Middle frontal gyrus (tissue), 1 donor: ENCODE measurements around the gene WDR46.
A peak's percentile ranks its signal among the peaks of the same experiment; 100 is the strongest.

ENCODE experiments used
- DNase-seq: peaks from one replicate; pipeline ENCODE4 v3.0.0-alpha.2; 2015; ENCODE audit warnings: low spot score; ENCODE audit errors: extremely low spot score

WDR46 gene

DNA sequence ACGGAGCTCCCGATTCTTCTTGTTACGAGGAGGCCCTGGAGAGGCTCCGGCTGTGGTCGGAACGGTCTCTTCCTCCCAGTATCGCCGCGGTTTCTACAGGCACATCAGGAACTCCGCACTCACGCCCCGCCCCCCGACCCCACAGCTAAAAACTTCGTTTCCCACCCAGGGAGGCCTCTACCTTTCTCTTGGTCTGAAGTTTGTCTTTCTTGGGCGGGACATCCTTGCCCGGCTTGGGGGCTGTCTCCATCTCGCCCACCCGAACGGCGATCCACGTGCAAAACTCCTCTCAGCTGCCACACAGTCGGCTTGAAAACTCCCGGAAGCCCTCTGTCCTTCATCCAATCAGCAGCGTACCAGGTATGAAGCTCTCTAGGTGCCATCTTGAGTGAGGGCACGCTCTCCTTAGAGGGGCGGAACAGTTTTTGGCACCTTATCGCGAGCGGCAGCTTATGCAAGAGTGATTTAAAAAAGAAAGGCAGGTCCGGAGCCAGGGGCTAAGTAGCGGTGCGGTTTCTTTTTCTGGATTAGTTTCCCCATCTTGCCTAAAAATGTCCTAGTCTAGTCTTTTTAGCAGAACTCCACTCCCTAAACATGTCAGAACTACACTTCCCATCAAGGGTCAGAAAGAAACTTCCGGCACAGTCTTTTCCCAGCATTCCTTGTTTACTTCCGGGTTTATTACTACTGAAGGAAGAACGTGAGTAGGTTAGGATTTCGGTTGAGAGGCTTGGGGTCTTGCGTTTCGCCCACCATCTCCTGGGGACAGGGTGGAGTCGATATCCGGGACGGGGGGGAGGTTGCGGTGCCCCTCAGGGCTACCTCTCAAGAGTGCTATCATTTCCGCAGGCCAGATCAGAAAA lies at the start of gene WDR46, which contains the start of gene PFDN6:
Gene WDR46 (minus strand): TSS at position 319 of the 863 bp plus-strand sequence. CDS start 69 bp downstream, at position 250.
Gene PFDN6 (plus strand): TSS at position 681 of the 863 bp plus-strand sequence. CDS start 256 bp downstream, outside the sequence.
- peak; percentile 93 for DNase-seq

- no peak for DNase-seq
These were observed 47.5 kb upstream of the WDR46 start for GRCh38 chr6:33336495-33336894.

DNA sequence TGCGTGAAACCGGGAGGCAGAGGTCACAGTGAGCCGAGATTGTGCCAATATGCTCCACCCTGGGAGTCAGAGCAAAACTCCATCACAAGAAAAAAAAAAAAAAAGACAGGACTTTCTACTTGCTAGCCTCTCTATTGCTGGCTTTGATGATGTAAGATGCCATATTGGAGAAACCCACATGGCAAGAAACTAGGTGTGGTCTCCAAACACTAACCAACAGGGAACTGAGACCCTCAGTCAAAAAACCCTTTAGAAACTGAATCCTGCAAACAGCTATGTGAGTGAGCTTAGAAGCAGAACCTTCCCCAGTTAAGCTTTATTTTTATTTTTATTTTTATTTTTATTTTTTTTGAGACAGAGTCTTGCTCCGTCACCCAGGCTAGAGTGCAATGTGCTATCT lies 46.9 kb upstream of the WDR46 start:
- no peak for DNase-seq

DNA sequence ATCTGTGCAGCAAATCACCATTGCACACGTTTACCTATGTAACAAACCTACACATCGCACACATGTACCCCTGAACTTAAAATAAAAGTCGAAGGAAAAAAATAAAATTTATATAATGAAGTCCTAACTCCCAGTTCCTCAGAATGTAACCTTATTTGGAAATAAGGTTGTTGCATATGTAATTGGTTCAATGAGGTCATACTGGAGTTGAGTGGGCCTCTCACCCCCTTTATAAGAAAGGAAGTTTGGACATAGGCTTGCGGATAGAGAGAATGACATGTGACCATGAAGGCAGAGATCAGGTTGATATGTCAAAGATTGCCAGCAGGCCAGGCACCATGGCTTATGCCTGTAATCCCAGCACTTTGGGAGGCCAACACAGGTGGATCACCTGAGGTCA lies 44.6 kb upstream of the WDR46 start:
- DNase-seq, result no peak

DNA sequence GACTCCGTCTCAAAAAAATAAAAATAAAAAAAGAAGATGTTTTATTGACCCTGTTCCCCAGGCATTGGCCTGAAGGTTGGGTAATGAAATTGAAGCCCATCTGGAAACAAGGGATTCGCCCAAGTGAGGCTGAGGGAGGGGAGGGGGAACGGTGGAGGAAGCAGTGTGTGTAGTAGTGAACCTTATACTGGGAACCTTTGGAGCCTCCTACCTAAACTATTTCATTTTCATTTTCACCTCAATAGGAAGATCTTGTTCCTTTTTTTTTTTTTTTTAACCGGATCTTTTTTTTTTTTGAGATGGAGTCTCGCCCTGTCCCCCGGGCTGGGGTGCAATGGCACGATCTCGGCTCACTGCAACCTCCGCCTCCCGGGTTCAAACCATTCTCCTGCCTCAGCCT lies 41.7 kb upstream of the WDR46 start:
- no peak for DNase-seq

DNA sequence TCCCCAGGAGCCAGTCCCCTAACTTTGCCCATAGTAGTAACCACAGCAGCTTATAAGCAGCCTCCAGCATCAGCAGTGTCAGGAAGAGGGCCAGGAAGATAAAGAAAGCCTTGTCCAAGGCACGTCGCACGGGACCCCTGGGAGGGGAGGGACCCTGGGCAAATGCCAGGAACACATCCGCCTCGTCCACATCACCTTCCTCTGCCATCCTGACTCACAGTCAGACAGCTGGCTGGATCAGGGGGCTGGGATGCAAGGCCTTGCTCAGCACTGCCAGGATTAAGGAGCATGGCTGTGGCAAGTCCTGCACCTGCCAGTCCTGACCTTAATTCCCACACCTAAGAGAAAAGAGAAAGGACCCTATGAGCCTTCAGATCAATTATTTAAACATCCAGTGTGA lies 40.0 kb upstream of the WDR46 start:
- DNase-seq, result no peak

GRCh38 chr6:33324125-33324524 lies 35.1 kb upstream of the WDR46 start:
- no peak for DNase-seq

- DNase-seq, result no peak
These were observed 34.5 kb upstream of the WDR46 start for GRCh38 chr6:33323623-33323948.

GRCh38 chr6:33321227-33321626 lies 32.2 kb upstream of the WDR46 start:
- no peak for DNase-seq

DNA sequence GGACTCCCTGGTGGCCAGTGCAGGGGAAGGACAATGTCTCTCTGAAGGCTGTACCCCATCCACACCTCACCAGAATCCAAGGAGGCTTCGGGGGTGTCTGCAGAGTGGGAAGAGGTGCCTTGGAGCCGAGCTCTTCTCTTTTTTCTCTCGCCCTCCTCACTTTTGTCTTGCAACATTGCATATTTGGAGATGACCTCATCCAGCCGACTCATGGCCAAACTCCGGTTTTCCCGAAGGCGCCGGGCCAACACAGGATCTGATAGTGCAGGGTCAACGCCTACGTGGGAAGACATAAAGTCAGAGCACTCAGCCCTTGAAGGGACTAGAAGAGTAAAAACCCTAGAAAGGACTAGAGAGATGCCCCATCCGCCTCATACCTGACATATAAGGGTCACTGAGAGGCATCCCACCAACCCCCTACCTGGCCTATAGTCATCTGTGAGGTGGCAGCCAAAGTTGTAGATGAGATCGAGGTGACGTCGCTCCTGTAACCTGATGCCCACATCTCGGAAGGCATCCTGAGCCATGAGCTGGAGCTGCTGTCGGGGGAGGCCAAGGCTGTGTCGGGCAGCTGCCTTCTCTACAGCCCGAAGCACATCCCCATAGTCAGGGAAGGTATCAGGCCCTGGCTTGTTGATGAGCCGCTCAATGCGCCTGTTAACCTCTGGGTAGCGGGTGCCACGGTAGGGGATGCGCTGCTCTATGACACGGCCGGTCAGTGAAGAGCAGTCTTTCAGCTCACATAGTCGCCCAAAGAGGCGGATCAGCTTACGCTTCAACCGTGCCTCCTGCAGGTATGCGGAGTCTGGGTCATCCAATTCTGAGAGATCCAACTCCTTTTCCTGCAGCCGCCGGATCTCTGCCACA lies 31.5 kb upstream of the WDR46 start:
- no peak for DNase-seq

- DNase-seq, result no peak
These were observed 30.9 kb upstream of the WDR46 start for GRCh38 chr6:33319939-33320314.

GRCh38 chr6:33318426-33319073 lies 29.5 kb upstream of the WDR46 start:
- no peak for DNase-seq

DNA sequence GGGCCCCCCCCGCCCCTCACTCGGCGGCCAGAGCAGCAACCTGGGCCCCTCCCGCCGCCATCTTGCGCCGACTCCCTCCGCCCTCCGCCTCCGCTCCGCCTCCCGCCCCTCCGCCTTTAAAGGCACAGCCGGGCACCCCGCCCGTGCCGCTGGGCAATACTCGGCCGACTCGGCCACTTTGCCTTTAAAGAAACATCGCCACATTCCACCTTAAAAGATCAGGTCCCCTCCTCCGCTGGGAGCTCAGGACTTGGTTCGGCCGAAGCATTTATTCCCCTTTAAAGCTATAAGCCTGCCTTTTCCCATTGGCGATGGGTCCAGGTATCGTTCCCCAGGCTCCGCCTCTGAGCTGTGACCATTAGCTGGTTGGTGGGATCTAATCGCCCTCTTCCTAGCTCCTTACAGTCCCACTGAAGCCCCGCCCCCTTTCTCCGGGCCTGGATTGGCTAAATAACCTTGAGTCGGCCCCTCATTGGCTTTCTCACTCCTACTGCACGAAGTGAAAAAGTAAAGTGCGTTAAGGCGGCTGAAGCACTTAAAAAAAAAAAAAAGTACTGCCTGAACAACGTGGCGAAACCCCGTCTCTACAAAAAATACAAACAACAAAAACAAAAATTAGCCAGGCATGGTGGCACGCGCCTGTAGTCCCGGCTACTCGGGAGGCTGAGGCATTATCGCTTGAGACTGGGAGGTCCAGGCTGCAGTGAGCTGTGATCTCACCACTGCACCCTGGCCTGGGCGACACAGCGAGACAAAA lies 28.8 kb upstream of the WDR46 start, which contains the start of gene ZBTB22:
Gene ZBTB22 (minus strand): TSS at position 76 of the 757 bp plus-strand sequence. CDS start 828 bp downstream, outside the sequence.
- DNase-seq, result peak; percentile 92

DNA sequence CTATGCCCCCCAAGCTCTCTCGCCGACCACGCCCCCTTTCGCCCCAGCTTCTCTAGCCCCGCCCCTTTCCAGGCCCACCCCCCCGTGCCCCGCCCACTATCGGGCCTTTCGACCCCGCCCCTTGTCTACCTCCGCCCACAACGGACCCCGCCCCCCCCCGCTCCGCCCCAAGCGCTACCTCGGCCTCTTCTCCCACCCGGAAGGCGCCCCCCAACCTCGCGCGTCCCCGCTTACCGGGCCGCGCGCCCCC lies 28.3 kb upstream of the WDR46 start:
- DNase-seq, result no peak

DNA sequence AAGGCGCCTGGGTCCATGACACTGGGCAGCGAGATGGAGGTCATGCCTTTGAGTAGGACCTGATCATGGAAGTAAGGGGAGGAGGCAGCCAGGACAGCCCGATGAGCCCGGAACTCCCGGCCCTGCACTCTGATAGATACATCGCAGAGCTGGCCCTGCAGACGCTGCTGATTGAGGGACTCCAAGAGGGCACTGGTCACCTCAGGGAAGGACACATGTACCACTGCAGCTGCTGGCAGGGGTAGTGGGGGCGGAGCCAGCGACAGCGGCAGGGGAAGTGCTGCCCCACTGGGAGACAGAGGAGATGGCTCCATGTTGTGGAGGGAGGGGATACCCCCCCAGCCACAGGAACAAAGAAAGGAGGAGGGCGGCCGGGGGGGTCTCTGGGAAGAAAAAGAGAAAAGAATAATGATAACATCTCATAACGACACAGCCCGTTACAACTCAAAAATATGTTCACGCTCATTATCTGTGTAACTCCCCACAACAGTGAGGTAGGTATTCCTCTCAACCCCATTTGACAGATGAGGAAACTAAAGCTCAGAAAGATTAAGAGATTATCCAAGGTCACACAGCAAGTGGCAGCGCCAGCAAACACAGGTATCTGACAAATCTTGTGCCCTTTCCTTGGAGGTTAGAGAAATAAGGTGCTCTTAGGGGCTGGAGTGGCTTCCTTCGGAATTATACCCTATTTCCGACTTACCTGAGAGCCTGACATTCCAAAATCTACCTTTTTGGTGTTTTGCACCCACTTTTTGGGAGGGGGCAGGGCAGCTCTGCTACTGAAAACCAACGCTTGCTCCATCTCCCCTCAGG lies 27.8 kb upstream of the WDR46 start:
- no peak for DNase-seq

DNA sequence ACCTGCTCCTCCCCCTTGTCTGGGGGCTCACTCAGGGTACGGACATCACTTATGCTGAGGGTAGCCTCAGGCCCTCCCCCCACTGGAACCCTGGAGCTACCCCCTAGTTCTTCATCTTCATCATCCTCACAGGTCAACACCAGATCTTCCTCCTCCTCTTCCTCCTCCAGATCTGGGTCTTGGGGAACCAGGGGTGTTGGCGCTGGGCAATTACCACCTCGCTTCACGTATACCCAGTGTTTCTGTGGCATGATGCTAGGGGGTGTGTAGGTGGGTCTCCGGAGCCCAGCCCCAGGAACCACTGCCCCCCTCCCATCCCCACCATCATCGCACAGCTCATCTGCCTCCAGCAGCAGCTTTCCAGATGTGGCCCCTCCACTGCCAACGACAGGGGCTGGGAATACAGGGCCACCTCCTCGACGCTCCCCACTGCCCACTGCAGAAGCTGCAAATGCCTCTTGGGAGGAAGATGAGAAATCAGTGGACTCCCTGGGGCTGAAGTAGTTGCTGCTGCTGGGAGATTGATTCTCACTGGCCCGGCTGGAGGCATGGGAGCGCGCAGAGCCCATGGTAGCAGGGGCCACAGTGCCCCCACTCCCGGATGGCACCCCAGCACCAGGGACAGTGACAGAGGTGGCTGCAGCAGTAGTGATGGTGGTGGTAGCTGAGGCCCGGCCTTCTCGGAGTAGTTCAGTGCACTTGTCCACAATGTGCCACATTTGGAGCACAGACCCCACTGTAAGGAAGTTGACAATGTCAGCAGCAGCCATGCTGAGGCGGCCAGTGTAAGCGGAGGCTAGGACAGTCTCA lies 27.0 kb upstream of the WDR46 start:
- no peak for DNase-seq

DNA sequence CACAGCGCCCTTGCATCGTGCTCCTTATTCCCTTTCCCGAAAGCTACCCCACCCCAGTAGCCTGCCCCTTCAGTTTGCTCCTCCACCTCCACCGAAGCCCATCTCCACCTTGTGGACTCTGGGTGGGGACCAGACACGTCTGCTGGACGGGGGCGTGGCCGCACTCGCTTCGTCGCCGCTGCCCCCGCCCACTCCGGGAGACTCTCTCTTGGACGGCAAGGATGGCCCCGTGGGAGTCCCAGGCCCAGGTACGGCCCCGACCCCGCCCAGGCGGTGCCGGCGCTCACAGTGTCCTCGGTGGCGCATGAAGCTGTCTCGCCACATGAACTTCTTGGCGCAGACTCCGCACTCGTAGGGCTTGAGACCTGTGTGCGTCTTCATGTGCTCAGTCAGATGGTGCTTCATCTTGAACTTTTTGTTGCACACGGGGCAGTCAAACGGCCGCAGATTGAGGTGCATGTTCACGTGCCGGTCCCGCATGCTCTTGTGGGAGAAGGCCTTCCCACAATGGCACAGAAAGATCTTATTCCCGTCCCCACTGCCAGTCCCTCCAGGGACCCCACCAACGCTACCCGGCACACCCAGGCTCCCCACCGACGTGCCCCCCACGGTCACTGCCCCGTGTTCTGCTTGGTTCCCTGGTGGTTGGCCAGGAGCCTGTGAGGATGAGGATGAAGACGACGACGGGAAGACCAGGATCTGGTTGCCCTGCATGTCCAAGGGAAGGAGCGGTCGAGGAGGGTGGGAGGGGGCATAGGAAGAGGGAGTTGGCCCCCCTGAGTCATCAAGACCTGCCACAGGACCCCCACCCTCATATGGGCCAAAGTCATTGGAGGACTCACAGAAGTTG lies 26.1 kb upstream of the WDR46 start:
- no peak for DNase-seq

- no peak for DNase-seq
These were observed 25.5 kb upstream of the WDR46 start for GRCh38 chr6:33314515-33314942.
